ES-I3 (cell line): Measurements from ENCODE around the gene DCAF4.
A peak's percentile ranks its signal among the peaks of the same experiment; 100 is the strongest.

ENCODE experiments used
- H3K36me3 ChIP-seq: 2 replicates; pipeline ENCODE4 v1.6.1; 2013; ENCODE audit warnings: mild to moderate bottlenecking, low read length, control low read depth, moderate library complexity; ENCODE audit not compliant: insufficient read depth
- H3K4me1 ChIP-seq: 2 replicates; pipeline ENCODE4 v1.6.1; 2013; ENCODE audit warnings: mild to moderate bottlenecking, control low read depth, low read length; ENCODE audit not compliant: insufficient read depth
- H3K9ac ChIP-seq: 2 replicates; pipeline ENCODE4 v1.6.1; 2013; ENCODE audit warnings: low read depth, mild to moderate bottlenecking, low read length, moderate library complexity
- H3K9me3 ChIP-seq: 2 replicates; pipeline ENCODE4 v1.6.1; 2013; ENCODE audit warnings: mild to moderate bottlenecking, low read length, moderate library complexity; ENCODE audit not compliant: control insufficient read depth, insufficient read depth

DCAF4 gene

GRCh38 chr14:72888636-72889201 lies 37.5 kb upstream of the DCAF4 start:
- Histone ChIP-seq H3K4me1 (peaks cover 38% of the 10 kb centered on the region), H3K36me3 (no peaks in the 10 kb centered on the region), H3K9me3 (peaks cover 8% of the 10 kb centered on the region; the same call in 1 of the 2 replicates), H3K9ac (no peak overlapping the region)

- Histone ChIP-seq H3K9ac (no peak overlapping the region), H3K4me1 (peaks cover 36% of the 10 kb centered on the region), H3K9me3 (peaks cover 8% of the 10 kb centered on the region; the same call in 1 of the 2 replicates), H3K36me3 (no peaks in the 10 kb centered on the region)
Observed at GRCh38 chr14:72889366-72889765, 36.9 kb upstream of the DCAF4 start.

GRCh38 chr14:72891666-72892102 lies 34.6 kb upstream of the DCAF4 start:
- Histone ChIP-seq H3K36me3 (no peaks in the 10 kb centered on the region), H3K9ac (peak overlapping the region; percentile 73; the same call in 1 of the 2 replicates), H3K9me3 (peaks cover 3% of the 10 kb centered on the region; the same call in 1 of the 2 replicates), H3K4me1 (peaks cover 34% of the 10 kb centered on the region)

GRCh38 chr14:72892103-72892878 lies 34.0 kb upstream of the DCAF4 start:
- peak overlapping the region; percentile 73; the same call in 1 of the 2 replicates for H3K9ac ChIP-seq
- H3K9me3 ChIP-seq = peaks cover under 1% of the 10 kb centered on the region; the same call in 1 of the 2 replicates
- H3K36me3 ChIP-seq = no peaks in the 10 kb centered on the region
- peaks cover 32% of the 10 kb centered on the region for H3K4me1 ChIP-seq

- Histone ChIP-seq H3K9ac (peak overlapping the region; percentile 73; the same call in 1 of the 2 replicates), H3K9me3 (no peaks in the 10 kb centered on the region), H3K36me3 (no peaks in the 10 kb centered on the region), H3K4me1 (peaks cover 27% of the 10 kb centered on the region)
Observed at GRCh38 chr14:72892879-72893635, 33.2 kb upstream of the DCAF4 start.

- peaks cover 20% of the 10 kb centered on the region; the same call in 1 of the 2 replicates for H3K4me1 ChIP-seq
- H3K9ac ChIP-seq = peak within 1 kb of the TSS; percentile 73; the same call in 1 of the 2 replicates
- no peaks in the 10 kb centered on the region for H3K9me3 ChIP-seq
- no peaks in the 10 kb centered on the region for H3K36me3 ChIP-seq
Observed at GRCh38 chr14:72893636-72894322, 32.5 kb upstream of the DCAF4 start, which contains the start of gene DPF3. Gene DPF3, minus strand, starts transcription at chr14:72894101. Its CDS starts 13 bp downstream, at chr14:72894088.

GRCh38 chr14:72894323-72894622 lies 32.0 kb upstream of the DCAF4 start:
- Histone ChIP-seq H3K36me3 (no peaks in the 10 kb centered on the region), H3K9ac (peak overlapping the region; percentile 73; the same call in 1 of the 2 replicates), H3K9me3 (no peaks in the 10 kb centered on the region), H3K4me1 (peaks cover 15% of the 10 kb centered on the region; the same call in 1 of the 2 replicates)

- H3K9ac ChIP-seq = peak overlapping the region; percentile 73; the same call in 1 of the 2 replicates
- H3K9me3 ChIP-seq = no peaks in the 10 kb centered on the region
- no peaks in the 10 kb centered on the region for H3K36me3 ChIP-seq
- H3K4me1 ChIP-seq = peaks cover 11% of the 10 kb centered on the region; the same call in 1 of the 2 replicates
Observed at GRCh38 chr14:72894623-72895378, 31.5 kb upstream of the DCAF4 start.

- H3K36me3 ChIP-seq = no peaks in the 10 kb centered on the region
- H3K4me1 ChIP-seq = no peaks in the 10 kb centered on the region
- no peaks in the 10 kb centered on the region for H3K9me3 ChIP-seq
- H3K9ac ChIP-seq = no peak overlapping the region
Observed at GRCh38 chr14:72898448-72898847, 27.8 kb upstream of the DCAF4 start.

- Histone ChIP-seq H3K9me3 (no peaks in the 10 kb centered on the region), H3K9ac (no peak overlapping the region), H3K36me3 (no peaks in the 10 kb centered on the region), H3K4me1 (no peaks in the 10 kb centered on the region; the same call in 1 of the 2 replicates)
Observed at GRCh38 chr14:72901361-72901760, 24.9 kb upstream of the DCAF4 start.

GRCh38 chr14:72902801-72903530 lies 23.3 kb upstream of the DCAF4 start:
- no peaks in the 10 kb centered on the region for H3K9me3 ChIP-seq
- no peaks in the 10 kb centered on the region for H3K36me3 ChIP-seq
- H3K9ac ChIP-seq = no peak overlapping the region
- H3K4me1 ChIP-seq = peaks cover 8% of the 10 kb centered on the region

- H3K9me3 ChIP-seq = no peaks in the 10 kb centered on the region
- peaks cover 14% of the 10 kb centered on the region for H3K4me1 ChIP-seq
- no peak overlapping the region for H3K9ac ChIP-seq
- H3K36me3 ChIP-seq = no peaks in the 10 kb centered on the region
Observed at GRCh38 chr14:72903716-72904115, 22.5 kb upstream of the DCAF4 start.

GRCh38 chr14:72904218-72904617 lies 22.0 kb upstream of the DCAF4 start:
- H3K4me1 ChIP-seq = peaks cover 17% of the 10 kb centered on the region
- no peaks in the 10 kb centered on the region for H3K9me3 ChIP-seq
- H3K36me3 ChIP-seq = no peaks in the 10 kb centered on the region
- no peak overlapping the region for H3K9ac ChIP-seq
